ENCODE results near the gene RABEPK. TPM values are rescaled to one million over a fixed set of nuclear protein-coding genes. Genes with fewer than 3 reads are reported as not detected.
"Not testable (repeated sequence)": the region's sequence is repeated elsewhere in the genome, so short reads cannot be mapped to it uniquely, and the experiment has no call there.

RABEPK gene
- total RNA-seq, 1 donor from 2014 or later, result 32.8 TPM

- H3K9me3 Mint-ChIP-seq, result no peaks in the 10 kb centered on the region
- H3K36me3 Mint-ChIP-seq (ENCODE audit: low read depth), result peaks cover 24% of the 10 kb centered on the region
- H3K4me3 Mint-ChIP-seq, result no peak overlapping the region
- H3K27me3 Mint-ChIP-seq (ENCODE audit: insufficient read depth), result no peaks in the 10 kb centered on the region
- no peaks in the 10 kb centered on the region for H3K4me1 Mint-ChIP-seq (ENCODE audit: low read depth)
- DNase-seq (ENCODE audit: low spot score), result no peak
- peak overlapping the region; percentile 62 for H3K27ac Mint-ChIP-seq
- intact Hi-C loops (cut with micrococcal nuclease), result no loop called here
Observed at GRCh38 chr9:125218621-125219020, 18.3 kb downstream of the RABEPK start.

DNA sequence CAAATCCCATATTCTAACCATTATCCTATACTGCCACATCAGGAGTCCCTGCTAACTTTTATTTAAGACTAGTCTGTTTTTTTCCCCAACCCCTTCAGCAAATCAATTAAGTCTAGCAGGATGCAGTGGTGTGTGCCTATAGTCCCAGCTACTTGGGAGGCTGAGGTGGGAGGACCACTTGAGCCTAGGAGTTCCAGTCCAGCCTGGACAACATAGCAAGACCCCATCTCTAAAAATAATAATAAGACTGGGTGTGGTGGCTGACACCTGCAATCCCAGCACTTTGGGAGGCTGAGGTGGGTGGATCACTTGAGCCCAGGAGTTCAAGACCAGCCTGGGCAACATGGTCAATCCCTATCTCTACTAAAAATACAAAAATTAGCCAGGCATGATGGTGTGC, 24.5 kb downstream of the RABEPK start:
- peaks cover 12% of the 10 kb centered on the region for H3K36me3 Mint-ChIP-seq (ENCODE audit: low read depth)
- H3K27me3 Mint-ChIP-seq (ENCODE audit: insufficient read depth); H3K9me3 Mint-ChIP-seq; H3K27ac Mint-ChIP-seq; H3K4me1 Mint-ChIP-seq (ENCODE audit: low read depth); H3K4me3 Mint-ChIP-seq; intact Hi-C loops (cut with micrococcal nuclease); DNase-seq (ENCODE audit: low spot score): not testable (repeated sequence)

DNA sequence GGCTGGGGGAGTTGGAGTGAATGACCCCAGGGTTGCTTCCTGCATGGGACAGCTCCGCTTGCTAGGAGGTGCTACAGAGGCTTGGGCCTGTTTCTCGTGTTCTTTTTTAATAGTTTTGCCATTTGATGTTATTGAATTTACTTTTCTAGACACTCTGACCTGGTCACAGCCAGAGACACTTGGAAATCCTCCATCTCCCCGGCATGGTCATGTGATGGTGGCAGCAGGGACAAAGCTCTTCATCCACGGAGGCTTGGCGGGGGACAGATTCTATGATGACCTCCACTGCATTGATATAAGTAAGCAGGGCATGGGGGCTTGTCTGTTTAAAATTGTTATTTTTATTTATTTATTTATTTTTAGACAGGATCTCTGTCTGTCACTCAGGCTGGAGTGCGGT, 27.4 kb downstream of the RABEPK start:
- H3K27me3 Mint-ChIP-seq (ENCODE audit: insufficient read depth), result no peaks in the 10 kb centered on the region
- H3K36me3 Mint-ChIP-seq (ENCODE audit: low read depth), result peaks cover 6% of the 10 kb centered on the region
- H3K4me3 Mint-ChIP-seq, result no peak overlapping the region
- no peaks in the 10 kb centered on the region for H3K9me3 Mint-ChIP-seq
- intact Hi-C loops (cut with micrococcal nuclease), result no loop called here
- no peak overlapping the region for H3K27ac Mint-ChIP-seq
- H3K4me1 Mint-ChIP-seq (ENCODE audit: low read depth), result no peaks in the 10 kb centered on the region
- no peak for DNase-seq (ENCODE audit: low spot score)

DNA sequence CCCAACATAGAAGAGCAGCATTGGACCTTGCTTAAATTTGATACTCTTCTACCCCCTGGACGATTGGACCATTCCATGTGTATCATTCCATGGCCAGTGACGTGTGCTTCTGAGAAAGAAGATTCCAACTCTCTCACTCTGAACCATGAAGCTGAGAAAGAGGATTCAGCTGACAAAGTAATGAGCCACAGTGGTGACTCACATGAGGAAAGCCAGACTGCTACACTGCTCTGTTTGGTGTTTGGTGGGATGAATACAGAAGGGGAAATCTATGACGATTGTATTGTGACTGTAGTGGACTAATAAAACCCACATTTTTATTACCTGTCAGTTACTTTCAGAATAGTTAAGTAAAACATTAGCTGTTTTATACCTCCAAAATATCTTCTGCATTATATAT, 33.3 kb downstream of the RABEPK start:
- peaks cover 46% of the 10 kb centered on the region for H3K36me3 Mint-ChIP-seq (ENCODE audit: low read depth)
- H3K9me3 Mint-ChIP-seq, result no peaks in the 10 kb centered on the region
- no peak overlapping the region for H3K4me3 Mint-ChIP-seq
- no peaks in the 10 kb centered on the region for H3K27me3 Mint-ChIP-seq (ENCODE audit: insufficient read depth)
- no peak for DNase-seq (ENCODE audit: low spot score)
- H3K27ac Mint-ChIP-seq, result no peak overlapping the region
- intact Hi-C loops (cut with micrococcal nuclease), result no loop called here
- H3K4me1 Mint-ChIP-seq (ENCODE audit: low read depth), result peaks cover 36% of the 10 kb centered on the region

GRCh38 chr9:125234099-125234498, 33.8 kb downstream of the RABEPK start:
- intact Hi-C loops (cut with micrococcal nuclease); H3K27me3 Mint-ChIP-seq (ENCODE audit: insufficient read depth); DNase-seq (ENCODE audit: low spot score); H3K9me3 Mint-ChIP-seq; H3K4me3 Mint-ChIP-seq; H3K27ac Mint-ChIP-seq: not testable (repeated sequence)
- Mint-ChIP-seq H3K4me1 (ENCODE audit: low read depth) (peaks cover 40% of the 10 kb centered on the region), H3K36me3 (ENCODE audit: low read depth) (peaks cover 50% of the 10 kb centered on the region)

DNA sequence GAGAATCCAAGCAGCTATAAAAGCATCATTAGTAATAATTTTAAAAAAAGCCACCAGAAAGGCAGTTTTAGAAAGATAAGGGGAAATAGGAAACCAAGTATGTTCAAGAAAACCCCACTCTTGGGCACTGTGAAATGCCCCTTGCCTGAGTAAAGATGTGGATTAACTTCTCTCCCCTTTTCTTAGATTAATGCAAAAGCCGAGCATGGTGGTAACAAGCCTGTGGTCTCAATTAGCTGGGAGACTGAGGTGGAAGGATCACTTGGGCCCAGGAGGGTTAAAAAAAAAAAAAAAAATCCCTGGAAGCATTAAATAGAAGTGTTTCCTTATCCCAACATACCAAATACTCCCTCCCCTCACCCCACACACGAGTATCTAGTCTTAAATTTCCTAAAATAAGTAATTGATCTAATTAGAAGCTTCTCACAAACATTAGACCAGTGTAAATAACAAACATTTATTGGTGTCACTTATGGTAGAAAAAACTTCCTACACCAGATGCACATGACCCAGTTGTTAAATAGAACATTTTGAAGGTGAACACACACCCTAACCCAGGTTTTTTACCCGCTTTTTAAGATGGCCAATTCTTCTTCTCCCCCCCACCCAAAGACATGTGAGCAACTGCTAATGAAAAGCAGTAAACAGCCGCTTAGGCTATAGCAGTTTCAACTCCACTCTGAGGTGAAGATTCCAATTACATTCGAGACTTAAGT, 35.6 kb downstream of the RABEPK start:
- peak overlapping the region; percentile 96 for H3K4me3 Mint-ChIP-seq
- intact Hi-C loops (cut with micrococcal nuclease), result no loop called here
- peak overlapping the region; percentile 37 for H3K27ac Mint-ChIP-seq
- H3K9me3 Mint-ChIP-seq, result no peaks in the 10 kb centered on the region
- peaks cover 43% of the 10 kb centered on the region for H3K4me1 Mint-ChIP-seq (ENCODE audit: low read depth)
- peaks cover 67% of the 10 kb centered on the region for H3K36me3 Mint-ChIP-seq (ENCODE audit: low read depth)
- no peaks in the 10 kb centered on the region for H3K27me3 Mint-ChIP-seq (ENCODE audit: insufficient read depth)
- no peak for DNase-seq (ENCODE audit: low spot score)

- DNase-seq (ENCODE audit: low spot score); intact Hi-C loops (cut with micrococcal nuclease); H3K27me3 Mint-ChIP-seq (ENCODE audit: insufficient read depth); H3K9me3 Mint-ChIP-seq: not testable (repeated sequence)
- Mint-ChIP-seq H3K4me1 (ENCODE audit: low read depth) (peaks cover 43% of the 10 kb centered on the region), H3K27ac (peak overlapping the region; percentile 37), H3K36me3 (ENCODE audit: low read depth) (peaks cover 70% of the 10 kb centered on the region), H3K4me3 (peak overlapping the region; percentile 96)
Observed at GRCh38 chr9:125236520-125237159, 36.3 kb downstream of the RABEPK start.

- H3K36me3 Mint-ChIP-seq (ENCODE audit: low read depth), result peaks cover 66% of the 10 kb centered on the region
- DNase-seq (ENCODE audit: low spot score), result no peak
- no peaks in the 10 kb centered on the region for H3K27me3 Mint-ChIP-seq (ENCODE audit: insufficient read depth)
- peaks cover 47% of the 10 kb centered on the region for H3K4me1 Mint-ChIP-seq (ENCODE audit: low read depth)
- intact Hi-C loops (cut with micrococcal nuclease), result no loop called here
- H3K9me3 Mint-ChIP-seq, result no peaks in the 10 kb centered on the region
- H3K27ac Mint-ChIP-seq, result peak overlapping the region; percentile 72
- peak overlapping the region; percentile 96 for H3K4me3 Mint-ChIP-seq
Observed at GRCh38 chr9:125238127-125238914, 38.0 kb downstream of the RABEPK start.

DNA sequence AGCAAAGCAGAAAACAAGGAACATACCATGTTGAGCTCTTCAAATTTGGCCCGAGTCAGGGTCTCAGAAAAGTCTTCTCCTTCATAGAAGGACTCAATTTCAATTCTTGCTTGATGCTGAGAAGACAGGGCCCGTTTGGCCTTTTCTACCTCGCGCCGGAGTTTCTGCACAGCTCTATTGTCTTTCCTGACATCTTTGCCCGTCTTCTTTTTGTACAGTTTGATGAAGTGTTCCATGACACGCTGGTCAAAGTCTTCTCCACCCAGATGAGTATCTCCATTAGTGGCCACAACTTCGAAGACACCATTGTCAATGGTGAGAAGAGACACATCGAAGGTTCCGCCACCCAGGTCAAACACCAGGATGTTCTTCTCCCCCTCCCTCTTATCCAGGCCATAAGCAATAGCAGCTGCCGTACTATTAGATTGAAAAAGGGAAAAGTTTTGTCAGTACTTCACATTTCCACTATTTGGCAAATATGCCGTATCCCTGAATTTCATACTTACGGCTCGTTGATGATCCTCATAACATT, 38.6 kb downstream of the RABEPK start:
- Mint-ChIP-seq H3K36me3 (ENCODE audit: low read depth) (peaks cover 61% of the 10 kb centered on the region), H3K4me1 (ENCODE audit: low read depth) (peaks cover 47% of the 10 kb centered on the region), H3K27me3 (ENCODE audit: insufficient read depth) (no peaks in the 10 kb centered on the region), H3K9me3 (no peaks in the 10 kb centered on the region), H3K27ac (peak overlapping the region; percentile 72), H3K4me3 (peak overlapping the region; percentile 96)
- DNase-seq (ENCODE audit: low spot score), result no peak
- intact Hi-C loops (cut with micrococcal nuclease), result no loop called here

- H3K4me3 Mint-ChIP-seq, result peak overlapping the region; percentile 96
- DNase-seq (ENCODE audit: low spot score), result no peak
- H3K4me1 Mint-ChIP-seq (ENCODE audit: low read depth), result peaks cover 47% of the 10 kb centered on the region
- H3K27ac Mint-ChIP-seq, result peak overlapping the region; percentile 96
- peaks cover 61% of the 10 kb centered on the region for H3K36me3 Mint-ChIP-seq (ENCODE audit: low read depth)
- H3K27me3 Mint-ChIP-seq (ENCODE audit: insufficient read depth), result no peaks in the 10 kb centered on the region
- H3K9me3 Mint-ChIP-seq, result no peaks in the 10 kb centered on the region
- intact Hi-C loops (cut with micrococcal nuclease), result loop anchor here (2.0 kb wide), 2 partner anchors 97 to 299 kb away; partner anchors contain the start of genes GOLGA1 and SCAI
Observed at GRCh38 chr9:125239631-125240597, 39.6 kb downstream of the RABEPK start.

- Mint-ChIP-seq H3K4me1 (ENCODE audit: low read depth) (peaks cover 42% of the 10 kb centered on the region), H3K4me3 (peak overlapping the region; percentile 96), H3K27me3 (ENCODE audit: insufficient read depth) (no peaks in the 10 kb centered on the region), H3K36me3 (ENCODE audit: low read depth) (peaks cover 54% of the 10 kb centered on the region), H3K27ac (peak overlapping the region; percentile 96), H3K9me3 (no peaks in the 10 kb centered on the region)
- intact Hi-C loops (cut with micrococcal nuclease), result loop anchor here (2.0 kb wide), 2 partner anchors 98 to 300 kb away; partner anchors contain the start of genes GOLGA1 and SCAI
- peak; percentile 35 for DNase-seq (ENCODE audit: low spot score)
Observed at GRCh38 chr9:125240649-125240999, 40.3 kb downstream of the RABEPK start.

Measured in activated T-helper 1 cell treated with anti-CD3 and anti-CD28 coated beads, Interleukin-12 subunit alpha, Interleukin-12 subunit beta, Interleukin-2, Interleukin-4 antibody, amounts not matched to agents 30 ng/mL and 10 ng/mL and 1 ng/mL, durations not matched to agents 14 hours and 24 hours and 36 hours (primary cell).